Astrocyte of the spinal cord (primary cell): ENCODE measurements around the gene CHD1.

ENCODE experiments used
- DNase-seq: peaks from one replicate; pipeline ENCODE4 v3.0.0; 2011; ENCODE audit warnings: low read depth, low spot score
- H3K4me3 ChIP-seq: 2 replicates; pipeline ENCODE4 v1.5.1; 2011; ENCODE audit warnings: low read depth, mild to moderate bottlenecking, low read length, moderate library complexity
- in situ Hi-C: cut with HindIII; loops from 2 replicates; pipeline ENCODE4 v1.10.0; 2017; ENCODE audit warnings: low sequenced_read_pairs
- TF ChIP-seq, protein P1 (sequence below): IDR thresholded peaks from 2 replicates; pipeline ENCODE4 v1.5.1; 2012; ENCODE audit warnings: low read depth, mild to moderate bottlenecking, low read length, inconsistent platforms

CHD1 gene

DNA sequence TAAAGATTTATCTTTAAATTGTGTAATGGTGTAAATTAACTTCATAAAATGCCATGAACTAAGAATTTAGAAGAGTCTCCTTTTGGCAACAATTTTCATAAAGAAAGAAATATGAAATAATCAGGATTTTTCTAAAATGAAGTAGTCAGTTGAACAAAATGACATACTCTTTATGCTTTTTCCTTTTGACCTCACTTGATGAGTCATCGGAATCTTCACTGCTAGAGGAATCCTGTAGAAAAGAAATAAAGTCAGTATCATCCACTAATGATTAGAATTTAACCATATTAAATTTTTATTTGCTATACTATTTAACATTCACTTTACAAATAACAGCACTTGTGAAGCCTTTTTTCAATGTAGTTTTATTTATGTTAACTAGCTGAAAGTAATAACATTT is 26.1 kb downstream of the CHD1 start:
- in situ Hi-C loops: no loop called here
- TF ChIP-seq, protein P1, sequence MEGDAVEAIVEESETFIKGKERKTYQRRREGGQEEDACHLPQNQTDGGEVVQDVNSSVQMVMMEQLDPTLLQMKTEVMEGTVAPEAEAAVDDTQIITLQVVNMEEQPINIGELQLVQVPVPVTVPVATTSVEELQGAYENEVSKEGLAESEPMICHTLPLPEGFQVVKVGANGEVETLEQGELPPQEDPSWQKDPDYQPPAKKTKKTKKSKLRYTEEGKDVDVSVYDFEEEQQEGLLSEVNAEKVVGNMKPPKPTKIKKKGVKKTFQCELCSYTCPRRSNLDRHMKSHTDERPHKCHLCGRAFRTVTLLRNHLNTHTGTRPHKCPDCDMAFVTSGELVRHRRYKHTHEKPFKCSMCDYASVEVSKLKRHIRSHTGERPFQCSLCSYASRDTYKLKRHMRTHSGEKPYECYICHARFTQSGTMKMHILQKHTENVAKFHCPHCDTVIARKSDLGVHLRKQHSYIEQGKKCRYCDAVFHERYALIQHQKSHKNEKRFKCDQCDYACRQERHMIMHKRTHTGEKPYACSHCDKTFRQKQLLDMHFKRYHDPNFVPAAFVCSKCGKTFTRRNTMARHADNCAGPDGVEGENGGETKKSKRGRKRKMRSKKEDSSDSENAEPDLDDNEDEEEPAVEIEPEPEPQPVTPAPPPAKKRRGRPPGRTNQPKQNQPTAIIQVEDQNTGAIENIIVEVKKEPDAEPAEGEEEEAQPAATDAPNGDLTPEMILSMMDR: no peak
- H3K4me3 ChIP-seq: no peak overlapping the region
- peak; percentile 43 for DNase-seq

DNA sequence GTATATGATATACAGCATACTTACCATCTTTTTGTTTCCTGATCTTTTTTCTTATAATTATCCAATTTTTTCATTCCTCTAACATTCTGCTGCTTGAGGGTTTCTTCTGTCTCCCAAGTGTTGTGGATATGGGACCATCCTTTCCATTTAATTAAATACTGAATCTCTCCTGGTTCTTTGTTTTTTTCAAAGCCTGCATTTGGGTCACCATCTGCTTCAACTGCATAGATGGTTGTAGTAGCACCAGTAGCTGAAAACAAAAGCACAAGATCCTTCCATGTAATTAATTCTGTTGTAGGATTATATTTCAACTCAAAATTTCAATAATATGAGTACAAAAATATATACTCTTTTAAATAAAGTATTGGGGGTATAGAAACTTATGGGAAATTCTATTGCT is 29.4 kb downstream of the CHD1 start:
- no peak for DNase-seq
- H3K4me3 ChIP-seq: no peak overlapping the region
- in situ Hi-C loops: no loop called here
- TF ChIP-seq, protein P1: no peak

DNA sequence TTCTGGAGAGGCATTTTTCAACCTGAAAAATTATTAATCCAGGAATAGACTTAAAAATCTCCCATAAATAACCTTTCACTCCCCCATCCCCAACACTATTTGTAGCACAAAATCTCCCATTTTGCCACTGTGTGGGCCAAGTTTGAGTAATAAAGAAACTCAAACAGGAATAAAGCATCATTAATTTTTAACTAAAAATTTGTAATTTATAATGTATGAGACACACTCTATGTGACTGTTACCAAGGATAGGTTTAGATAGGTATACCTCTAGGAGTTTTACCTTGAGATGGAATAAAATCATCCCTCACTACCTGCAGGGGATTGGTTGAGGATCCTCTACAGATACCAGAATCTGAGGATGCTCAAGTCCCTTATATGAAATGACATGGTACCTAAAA is 30.1 kb downstream of the CHD1 start:
- no peak for DNase-seq
- in situ Hi-C loops: no loop called here
- TF ChIP-seq, protein P1: no peak
- H3K4me3 ChIP-seq: no peak overlapping the region

DNA sequence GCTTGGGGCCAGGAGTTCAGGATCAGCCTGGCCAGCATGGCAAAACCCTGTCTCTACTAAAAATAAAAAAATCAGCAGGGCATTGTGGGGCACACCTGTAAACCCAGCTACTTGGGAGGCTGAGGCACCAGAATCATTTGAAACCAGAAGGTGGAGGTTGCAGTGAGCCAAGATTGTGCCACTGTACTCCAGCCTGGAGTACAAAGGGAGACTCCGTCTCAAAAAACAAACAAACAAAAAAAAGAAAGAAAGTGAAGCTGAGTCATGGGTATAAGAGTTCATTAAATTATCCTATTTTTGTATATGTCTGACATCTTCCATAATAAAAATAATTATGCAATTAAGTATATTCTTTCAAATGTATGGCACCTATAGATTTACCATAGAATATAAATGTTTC is 37.2 kb downstream of the CHD1 start:
- no peak overlapping the region for H3K4me3 ChIP-seq
- TF ChIP-seq, protein P1: no peak
- no peak for DNase-seq
- in situ Hi-C loops: no loop called here

DNA sequence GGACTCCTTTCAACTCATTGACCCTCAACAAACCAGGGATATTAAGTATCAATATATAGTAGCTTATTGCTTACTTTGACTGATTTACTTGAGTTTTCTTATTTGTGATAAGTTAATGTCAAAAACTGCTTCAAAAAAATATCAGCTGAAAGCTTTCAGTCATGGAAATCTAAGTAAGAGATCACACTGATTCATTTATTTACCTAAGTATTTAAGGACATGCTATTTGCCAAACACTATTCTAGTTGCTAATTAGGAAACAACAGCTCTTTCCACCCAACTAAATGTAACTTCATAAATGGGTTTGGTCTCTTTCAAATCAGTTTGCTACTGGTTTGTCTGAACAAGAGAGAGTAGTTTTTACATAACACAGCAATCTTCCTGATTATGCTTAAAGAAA is 48.2 kb downstream of the CHD1 start:
- in situ Hi-C loops: no loop called here
- H3K4me3 ChIP-seq: no peak overlapping the region
- no peak for DNase-seq
- TF ChIP-seq, protein P1: no peak

DNA sequence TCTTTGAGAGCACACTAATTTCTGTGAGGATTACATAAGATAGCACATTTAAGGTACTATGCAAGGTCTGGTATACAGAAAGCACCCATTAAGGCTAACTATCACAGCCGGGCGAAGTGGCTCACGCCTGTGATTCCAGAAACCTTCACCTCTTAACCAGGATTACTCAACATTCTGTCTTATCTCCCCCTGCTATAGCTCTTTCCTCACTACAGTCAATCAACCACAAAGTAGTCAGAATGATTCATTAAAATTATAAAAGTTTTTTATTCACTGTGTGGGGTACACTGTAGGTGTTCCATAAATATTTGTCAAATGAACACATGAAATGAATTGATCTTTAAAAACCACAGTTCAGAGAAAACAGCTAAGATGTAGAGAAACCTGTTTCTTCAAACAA is 48.7 kb downstream of the CHD1 start:
- TF ChIP-seq, protein P1: no peak
- no peak overlapping the region for H3K4me3 ChIP-seq
- no peak for DNase-seq
- in situ Hi-C loops: no loop called here

DNA sequence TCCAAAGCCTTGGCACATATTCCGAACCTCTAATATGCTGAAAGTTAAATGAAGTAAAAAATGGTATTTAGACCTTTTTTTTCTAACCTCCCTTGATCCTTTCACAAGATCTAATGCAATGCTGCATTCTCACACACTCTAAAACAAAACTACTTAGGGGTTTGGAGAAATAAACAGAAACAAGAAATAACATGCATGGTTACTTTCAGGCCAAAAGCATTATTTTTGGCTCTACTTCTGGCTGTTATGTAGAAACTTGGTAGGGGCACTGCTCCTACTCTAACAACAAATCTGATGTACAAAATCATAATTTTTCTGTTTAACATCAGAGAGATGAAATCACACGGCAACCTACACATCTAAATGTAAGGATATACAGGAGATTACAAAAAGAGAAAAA is 51.2 kb downstream of the CHD1 start:
- no peak for DNase-seq
- TF ChIP-seq, protein P1: no peak
- in situ Hi-C loops: no loop called here
- no peak overlapping the region for H3K4me3 ChIP-seq
